ENCODE data around the gene HOXC10.

HOXC10 gene

GRCh38 chr12:53990311-53991076 is 5.5 kb downstream of the HOXC10 start:
- Histone ChIP-seq H3K4me1 (ENCODE audit: control insufficient read depth in 1 of 2, insufficient read depth in 2 of 2, low read length in 2 of 2) (peaks cover 0 to 27% of the 10 kb centered on the region in 2 donors), H3K9me3 (ENCODE audit: control insufficient read depth in 1 of 2, low read length in 2 of 2) (no peaks in the 10 kb centered on the region), H3K27me3 (ENCODE audit: low read depth, low read length) (peaks cover 98% of the 10 kb centered on the region), H3K36me3 (ENCODE audit: control insufficient read depth in 1 of 2, insufficient read depth in 2 of 2, low read length in 2 of 2) (no peaks in the 10 kb centered on the region), H3K27ac (ENCODE audit: low read length) (no peak overlapping the region), H3K4me3 (ENCODE audit: low read depth in 1 of 2, low read length in 2 of 2) (no peak overlapping the region)

- Histone ChIP-seq H3K9me3 (ENCODE audit: control insufficient read depth in 1 of 2, low read length in 2 of 2) (no peaks in the 10 kb centered on the region), H3K4me1 (ENCODE audit: control insufficient read depth in 1 of 2, insufficient read depth in 2 of 2, low read length in 2 of 2) (peaks cover 0 to 25% of the 10 kb centered on the region in 2 donors), H3K27ac (ENCODE audit: low read length) (no peak overlapping the region), H3K27me3 (ENCODE audit: low read depth, low read length) (peaks cover 98% of the 10 kb centered on the region), H3K36me3 (ENCODE audit: control insufficient read depth in 1 of 2, insufficient read depth in 2 of 2, low read length in 2 of 2) (no peaks in the 10 kb centered on the region), H3K4me3 (ENCODE audit: low read depth in 1 of 2, low read length in 2 of 2) (no peak overlapping the region)
These were observed 6.1 kb downstream of the HOXC10 start for GRCh38 chr12:53991077-53991460.

GRCh38 chr12:53992377-53992889 is 7.5 kb downstream of the HOXC10 start:
- peaks cover 0 to 26% of the 10 kb centered on the region in 2 donors for H3K4me1 ChIP-seq (ENCODE audit: control insufficient read depth in 1 of 2, insufficient read depth in 2 of 2, low read length in 2 of 2)
- H3K4me3 ChIP-seq (ENCODE audit: low read depth in 1 of 2, low read length in 2 of 2) = no peak overlapping the region
- H3K27me3 ChIP-seq (ENCODE audit: low read depth, low read length) = peaks cover 97% of the 10 kb centered on the region
- H3K36me3 ChIP-seq (ENCODE audit: control insufficient read depth in 1 of 2, insufficient read depth in 2 of 2, low read length in 2 of 2) = no peaks in the 10 kb centered on the region
- H3K9me3 ChIP-seq (ENCODE audit: control insufficient read depth in 1 of 2, low read length in 2 of 2) = no peaks in the 10 kb centered on the region
- no peak overlapping the region for H3K27ac ChIP-seq (ENCODE audit: low read length)

DNA sequence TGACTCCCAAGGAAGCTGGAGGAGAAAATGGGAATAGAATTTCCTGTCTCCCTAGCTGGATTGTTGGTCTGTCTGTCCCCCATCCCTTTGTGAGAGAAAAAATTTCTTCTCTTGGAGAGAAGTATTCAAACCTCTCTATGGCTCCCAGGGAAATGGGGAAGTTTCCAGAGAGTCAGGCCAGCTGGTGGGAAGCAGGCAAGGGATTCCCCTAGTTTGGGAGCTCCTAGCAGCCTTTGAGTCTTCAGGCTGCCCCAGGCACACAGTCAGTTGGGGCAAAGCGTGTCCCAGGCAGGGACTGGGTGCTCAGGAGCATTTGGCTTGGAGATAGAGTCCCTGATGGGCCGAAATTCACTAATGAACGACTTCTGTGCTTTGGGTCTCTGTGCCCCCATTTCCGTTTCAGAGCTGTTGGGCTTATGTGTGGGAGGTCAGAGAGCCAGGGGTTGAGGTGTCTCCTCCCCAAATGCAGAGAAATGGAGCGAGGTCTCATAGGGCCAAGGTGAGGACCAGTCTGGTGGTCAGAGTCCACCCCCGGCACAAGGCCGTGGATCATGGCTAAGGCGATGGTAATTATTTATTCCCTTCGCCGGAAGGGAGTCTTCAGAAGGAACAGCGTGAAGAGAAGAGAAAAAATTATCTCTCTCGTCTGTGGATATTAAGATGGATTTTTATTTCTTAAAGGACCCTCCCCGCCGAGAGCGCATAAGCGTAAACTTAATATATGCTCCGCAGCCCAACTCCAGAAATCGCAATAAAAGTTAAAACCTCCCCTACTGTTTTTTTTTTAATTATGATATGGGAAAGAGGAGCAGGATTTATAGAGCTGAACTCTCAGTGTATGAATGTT is 8.4 kb downstream of the HOXC10 start:
- Histone ChIP-seq H3K27me3 (ENCODE audit: low read depth, low read length) (peaks cover 97% of the 10 kb centered on the region), H3K36me3 (ENCODE audit: control insufficient read depth in 1 of 2, insufficient read depth in 2 of 2, low read length in 2 of 2) (no peaks in the 10 kb centered on the region), H3K4me3 (ENCODE audit: low read depth in 1 of 2, low read length in 2 of 2) (no peak overlapping the region), H3K27ac (ENCODE audit: low read length) (no peak overlapping the region), H3K4me1 (ENCODE audit: control insufficient read depth in 1 of 2, insufficient read depth in 2 of 2, low read length in 2 of 2) (peaks cover 0 to 26% of the 10 kb centered on the region in 2 donors), H3K9me3 (ENCODE audit: control insufficient read depth in 1 of 2, low read length in 2 of 2) (no peaks in the 10 kb centered on the region)

GRCh38 chr12:53994009-53994263 is 9.0 kb downstream of the HOXC10 start:
- no peak overlapping the region for H3K27ac ChIP-seq (ENCODE audit: low read length)
- peaks cover 0 to 26% of the 10 kb centered on the region in 2 donors for H3K4me1 ChIP-seq (ENCODE audit: control insufficient read depth in 1 of 2, insufficient read depth in 2 of 2, low read length in 2 of 2)
- no peak overlapping the region for H3K4me3 ChIP-seq (ENCODE audit: low read depth in 1 of 2, low read length in 2 of 2)
- H3K36me3 ChIP-seq (ENCODE audit: control insufficient read depth in 1 of 2, insufficient read depth in 2 of 2, low read length in 2 of 2) = no peaks in the 10 kb centered on the region
- H3K9me3 ChIP-seq (ENCODE audit: control insufficient read depth in 1 of 2, low read length in 2 of 2) = no peaks in the 10 kb centered on the region
- H3K27me3 ChIP-seq (ENCODE audit: low read depth, low read length) = peaks cover 97% of the 10 kb centered on the region

GRCh38 chr12:53994264-53995001 is 9.5 kb downstream of the HOXC10 start:
- Histone ChIP-seq H3K4me1 (ENCODE audit: control insufficient read depth in 1 of 2, insufficient read depth in 2 of 2, low read length in 2 of 2) (peaks cover 0 to 26% of the 10 kb centered on the region in 2 donors), H3K27ac (ENCODE audit: low read length) (no peak overlapping the region), H3K4me3 (ENCODE audit: low read depth in 1 of 2, low read length in 2 of 2) (peak overlapping the region in 1 of 2 donors; percentile 31), H3K36me3 (ENCODE audit: control insufficient read depth in 1 of 2, insufficient read depth in 2 of 2, low read length in 2 of 2) (no peaks in the 10 kb centered on the region), H3K9me3 (ENCODE audit: control insufficient read depth in 1 of 2, low read length in 2 of 2) (no peaks in the 10 kb centered on the region), H3K27me3 (ENCODE audit: low read depth, low read length) (peaks cover 94% of the 10 kb centered on the region)

DNA sequence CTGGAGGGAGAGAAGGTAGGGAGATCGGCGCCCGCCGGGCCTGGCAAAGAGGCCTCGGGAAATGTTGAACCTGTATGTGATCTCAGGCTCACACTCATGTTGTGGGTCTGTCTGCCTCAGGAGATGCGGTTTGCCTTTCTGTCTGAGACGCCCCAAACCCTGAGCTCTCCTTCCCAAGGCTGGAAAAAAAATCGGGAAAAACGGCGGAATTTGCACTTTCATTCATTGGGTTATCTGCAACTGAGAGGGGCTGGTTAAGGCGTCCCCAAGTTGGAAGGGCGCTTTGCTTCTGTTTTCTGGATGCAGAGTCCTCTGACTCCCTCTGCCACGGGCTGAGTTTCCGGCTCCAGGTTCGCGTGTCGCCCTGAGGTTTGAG is 10.0 kb downstream of the HOXC10 start:
- no peaks in the 10 kb centered on the region for H3K9me3 ChIP-seq (ENCODE audit: control insufficient read depth in 1 of 2, low read length in 2 of 2)
- H3K27me3 ChIP-seq (ENCODE audit: low read depth, low read length) = peaks cover 94% of the 10 kb centered on the region
- H3K27ac ChIP-seq (ENCODE audit: low read length) = no peak overlapping the region
- H3K36me3 ChIP-seq (ENCODE audit: control insufficient read depth in 1 of 2, insufficient read depth in 2 of 2, low read length in 2 of 2) = peaks cover 0 to 3% of the 10 kb centered on the region in 2 donors
- peak overlapping the region; percentile 66 to 71 for H3K4me3 ChIP-seq (ENCODE audit: low read depth in 1 of 2, low read length in 2 of 2)
- peaks cover 0 to 29% of the 10 kb centered on the region in 2 donors for H3K4me1 ChIP-seq (ENCODE audit: control insufficient read depth in 1 of 2, insufficient read depth in 2 of 2, low read length in 2 of 2)

DNA sequence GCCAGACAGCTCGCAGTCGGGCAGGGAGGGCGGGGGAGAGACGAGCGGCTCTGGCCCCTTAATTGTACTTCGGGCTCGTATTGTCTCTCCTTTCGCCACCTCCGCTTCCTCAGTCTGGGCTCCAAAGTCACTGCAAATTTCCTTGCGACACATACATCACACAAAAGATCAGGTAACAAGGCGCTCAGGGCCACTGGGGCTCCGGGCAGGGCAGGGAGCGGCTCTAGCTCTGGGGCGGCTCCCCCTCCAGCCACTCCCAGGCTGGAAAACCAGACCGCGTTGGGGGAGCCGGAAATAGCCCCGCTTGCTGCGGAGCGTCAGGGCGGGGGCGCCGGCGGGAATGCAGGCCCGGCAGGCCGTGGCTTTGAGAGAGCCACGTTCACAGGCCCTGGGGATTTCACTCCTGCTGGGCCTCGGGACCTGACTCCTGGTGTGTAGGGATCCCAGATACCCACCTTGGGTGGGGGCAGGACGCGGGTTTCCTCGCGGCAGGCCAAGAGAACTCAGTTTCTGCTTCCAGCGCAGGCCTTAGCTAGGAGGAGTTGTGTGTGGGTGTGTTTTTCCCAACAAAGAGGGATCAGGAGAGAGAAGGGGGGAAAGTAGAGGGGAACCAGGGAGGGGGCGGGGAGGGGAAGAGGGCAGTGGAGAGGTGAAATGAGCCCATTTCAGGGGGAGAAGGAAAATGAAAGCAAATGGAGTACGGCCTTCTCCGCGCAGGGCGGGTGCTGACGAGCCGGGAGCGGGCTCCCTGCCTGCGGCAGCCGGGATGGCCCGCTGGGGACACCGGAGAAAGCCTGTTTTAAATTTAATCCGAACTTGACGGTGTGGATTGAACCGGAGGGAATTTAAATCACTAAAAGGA is 10.7 kb downstream of the HOXC10 start:
- Histone ChIP-seq H3K4me1 (ENCODE audit: control insufficient read depth in 1 of 2, insufficient read depth in 2 of 2, low read length in 2 of 2) (peaks cover 0 to 36% of the 10 kb centered on the region in 2 donors), H3K27ac (ENCODE audit: low read length) (no peak overlapping the region), H3K36me3 (ENCODE audit: control insufficient read depth in 1 of 2, insufficient read depth in 2 of 2, low read length in 2 of 2) (peaks cover 0 to 3% of the 10 kb centered on the region in 2 donors), H3K27me3 (ENCODE audit: low read depth, low read length) (peaks cover 94% of the 10 kb centered on the region), H3K9me3 (ENCODE audit: control insufficient read depth in 1 of 2, low read length in 2 of 2) (no peaks in the 10 kb centered on the region), H3K4me3 (ENCODE audit: low read depth in 1 of 2, low read length in 2 of 2) (peak overlapping the region; percentile 66 to 71)

DNA sequence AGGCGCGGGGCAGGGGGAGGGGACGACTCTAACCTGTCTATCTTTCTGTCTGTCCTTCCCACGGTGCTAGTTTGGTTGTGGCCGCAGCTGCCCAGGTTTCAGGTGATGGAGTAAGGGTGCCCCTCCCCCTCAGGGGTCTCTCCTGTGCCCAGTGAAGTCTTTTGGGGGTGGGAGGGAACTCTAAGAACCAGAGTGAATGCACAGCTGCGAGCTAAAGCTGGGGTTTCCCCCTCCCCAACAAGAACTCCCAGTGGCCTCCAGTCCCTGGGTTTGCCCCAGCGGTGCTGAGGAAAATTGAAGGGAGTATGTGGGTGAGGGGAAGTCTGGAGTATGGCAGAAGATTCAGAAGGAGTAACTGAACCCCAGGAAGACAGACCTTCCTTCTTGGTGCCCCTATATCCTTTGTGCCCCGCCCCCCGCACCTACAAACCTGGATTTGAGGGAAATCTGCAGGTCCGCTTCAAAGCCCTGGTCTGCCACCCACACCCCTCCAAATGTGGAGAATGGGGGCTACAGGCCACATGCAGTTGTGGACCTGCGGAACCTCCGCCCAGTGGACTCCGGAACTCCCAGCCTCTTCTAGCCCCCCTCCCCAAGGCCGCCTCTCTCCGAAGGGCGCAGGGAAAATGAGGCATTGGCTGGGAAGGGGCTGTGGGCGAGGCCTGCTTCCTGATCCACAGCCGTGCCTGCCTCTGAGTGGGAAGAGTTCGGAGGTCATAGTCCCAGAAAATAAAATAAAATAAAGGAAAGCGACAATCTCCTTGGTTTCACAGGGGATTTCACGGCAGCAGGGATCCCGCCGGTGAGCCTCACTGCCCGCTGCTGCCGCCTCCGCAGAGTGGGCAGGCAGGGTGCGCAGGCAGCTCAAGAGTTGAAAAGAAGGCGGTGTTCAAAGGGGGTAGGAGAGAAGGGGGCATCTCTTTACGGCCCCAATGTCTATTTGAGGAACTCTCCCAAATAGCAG is 11.6 kb downstream of the HOXC10 start:
- Histone ChIP-seq H3K4me3 (ENCODE audit: low read depth in 1 of 2, low read length in 2 of 2) (peak overlapping the region; percentile 66 to 71), H3K27ac (ENCODE audit: low read length) (no peak overlapping the region), H3K36me3 (ENCODE audit: control insufficient read depth in 1 of 2, insufficient read depth in 2 of 2, low read length in 2 of 2) (peaks cover 0 to 3% of the 10 kb centered on the region in 2 donors)

More for the DNA sequence above, 11.6 kb downstream of the HOXC10 start:
- Histone ChIP-seq H3K27me3 (ENCODE audit: low read depth, low read length) (peaks cover 94% of the 10 kb centered on the region), H3K9me3 (ENCODE audit: control insufficient read depth in 1 of 2, low read length in 2 of 2) (no peaks in the 10 kb centered on the region), H3K4me1 (ENCODE audit: control insufficient read depth in 1 of 2, insufficient read depth in 2 of 2, low read length in 2 of 2) (peaks cover 0 to 37% of the 10 kb centered on the region in 2 donors)
